ENCODE data around the gene LHFPL2. TPM values are rescaled to one million over a fixed set of nuclear protein-coding genes. Genes with fewer than 3 reads are reported as not detected.

The LHFPL2 gene
- polyA plus RNA-seq, 1 of the 3 experiments (the other 2 are of a cell fraction): 10.4 TPM

- H4K20me1 ChIP-seq (ENCODE audit: insufficient read depth): peaks cover 30% of the 10 kb centered on the region
These were observed 14.3 kb downstream of the LHFPL2 start for GRCh38 chr5:78634229-78634628.

DNA sequence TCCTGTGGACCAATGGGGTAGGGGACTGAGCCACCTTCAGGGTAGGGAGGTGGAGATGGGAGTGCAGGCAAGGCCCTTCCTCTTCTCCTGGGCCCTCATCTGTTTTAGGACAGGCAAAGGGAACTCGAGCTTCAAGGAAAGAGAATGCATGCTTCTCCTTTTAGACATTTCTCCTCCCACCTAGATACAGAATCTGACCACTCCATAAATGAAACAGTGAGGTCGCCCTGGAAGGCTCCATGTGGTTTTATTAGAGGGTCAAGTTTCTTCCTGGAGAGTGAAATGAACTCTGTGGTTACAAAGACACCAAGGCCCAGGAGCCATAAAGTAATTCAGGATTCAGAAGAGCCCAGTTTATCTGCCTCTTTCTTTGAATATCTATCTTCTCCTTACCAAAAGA lies 14.9 kb downstream of the LHFPL2 start:
- peaks cover 25 to 47% of the 10 kb centered on the region in 2 experiments for H3K4me1 ChIP-seq (ENCODE audit: control insufficient read depth in 1 of 2, insufficient read depth in 2 of 2, low read depth in 1 of 2, low read length in 1 of 2)
- peak overlapping the region in 1 of 2 experiments; percentile 15; a peak in 1 of 4 replicates for H3K27ac ChIP-seq (ENCODE audit: low read depth in 2 of 2, low read length in 1 of 2)
- WGBS (ENCODE audit: low lambda C conversion rate): 83% methylated on average over 2 of the region's 2 CpGs
- H3K9me2 ChIP-seq: no peaks in the 10 kb centered on the region
- peaks cover 30% of the 10 kb centered on the region for H4K20me1 ChIP-seq (ENCODE audit: insufficient read depth)
- CTCF ChIA-PET: interaction anchor here (0.8 to 5.6 kb wide), 10 partner anchors 10 to 332 kb away, joined by 3 to 36 read pairs (median 4); partner anchors contain the start of gene LHFPL2
- H3K27me3 ChIP-seq (ENCODE audit: insufficient read depth): no peaks in the 10 kb centered on the region
- no peak overlapping the region for H3K4me2 ChIP-seq
- H3K9me3 ChIP-seq: no peaks in the 10 kb centered on the region
- H3K9ac ChIP-seq: no peak overlapping the region
- no peak for DNase-seq
- peaks cover 13% of the 10 kb centered on the region for H3F3A ChIP-seq (replicated peaks; ENCODE audit: insufficient read depth)
- peaks cover 96% of the 10 kb centered on the region for H3K79me2 ChIP-seq (ENCODE audit: insufficient read depth)
- POLR2A ChIA-PET: no interaction called here
- peaks cover 38 to 56% of the 10 kb centered on the region in 2 experiments for H3K36me3 ChIP-seq (replicated peaks in 1 of 2; ENCODE audit: control insufficient read depth in 1 of 2, insufficient read depth in 2 of 2, low read length in 1 of 2)
- H2AFZ ChIP-seq (ENCODE audit: low read depth): no peak overlapping the region
- H3K4me3 ChIP-seq (ENCODE audit: low read depth in 2 of 2, low read length in 1 of 2): no peak overlapping the region
- TF ChIP-seq CHD2 (IDR thresholded peaks at IDR 0.05; ENCODE audit: low read length, partially characterized antibody): no peak
- TF ChIP-seq RCOR1 (IDR thresholded peaks at IDR 0.05; ENCODE audit: low read length): no peak
- 0 out of 2 replicates have a peak, but pooled peaks have one; percentile 18 for TF ChIP-seq JUND (IDR thresholded peaks at IDR 0.05)
- no peak for TF ChIP-seq MXI1 (IDR thresholded peaks at IDR 0.05; ENCODE audit: low read depth, low read length)
- TF ChIP-seq, protein P1, sequence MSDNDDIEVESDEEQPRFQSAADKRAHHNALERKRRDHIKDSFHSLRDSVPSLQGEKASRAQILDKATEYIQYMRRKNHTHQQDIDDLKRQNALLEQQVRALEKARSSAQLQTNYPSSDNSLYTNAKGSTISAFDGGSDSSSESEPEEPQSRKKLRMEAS (IDR thresholded peaks at IDR 0.05; ENCODE audit: low read depth): 0 out of 2 replicates have a peak, but pooled peaks have one; percentile 32
- TF ChIP-seq MEF2A (IDR thresholded peaks at IDR 0.05; ENCODE audit: borderline replicate concordance, low read depth): no peak
- no peak for TF ChIP-seq TEAD4 (IDR thresholded peaks at IDR 0.05; ENCODE audit: borderline replicate concordance, insufficient read depth)
- peak; percentile 8; the same call in 1 of the 2 replicates for TF ChIP-seq POLR2AphosphoS5 (IDR thresholded peaks at IDR 0.05; ENCODE audit: low read depth, low read length)
- TF ChIP-seq GATA2 (CRISPR knock-in tag; IDR thresholded peaks at IDR 0.05): no peak
- TF ChIP-seq, protein P2, sequence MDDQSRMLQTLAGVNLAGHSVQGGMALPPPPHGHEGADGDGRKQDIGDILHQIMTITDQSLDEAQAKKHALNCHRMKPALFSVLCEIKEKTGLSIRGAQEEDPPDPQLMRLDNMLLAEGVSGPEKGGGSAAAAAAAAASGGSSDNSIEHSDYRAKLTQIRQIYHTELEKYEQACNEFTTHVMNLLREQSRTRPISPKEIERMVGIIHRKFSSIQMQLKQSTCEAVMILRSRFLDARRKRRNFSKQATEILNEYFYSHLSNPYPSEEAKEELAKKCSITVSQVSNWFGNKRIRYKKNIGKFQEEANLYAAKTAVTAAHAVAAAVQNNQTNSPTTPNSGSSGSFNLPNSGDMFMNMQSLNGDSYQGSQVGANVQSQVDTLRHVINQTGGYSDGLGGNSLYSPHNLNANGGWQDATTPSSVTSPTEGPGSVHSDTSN (IDR thresholded peaks at IDR 0.05): no peak
- TF ChIP-seq NRF1 (IDR thresholded peaks at IDR 0.05; ENCODE audit: low read depth, low read length): no peak
- TF ChIP-seq FOXM1 (IDR thresholded peaks at IDR 0.05; ENCODE audit: low read depth): no peak
- no peak for TF ChIP-seq ZBTB33 (IDR thresholded peaks at IDR 0.05; ENCODE audit: borderline replicate concordance, low read depth)
- TF ChIP-seq YY1 (IDR thresholded peaks at IDR 0.05; ENCODE audit: low read depth): no peak

More at GRCh38 chr5:78634229-78634628, 14.3 kb downstream of the LHFPL2 start:
- Histone ChIP-seq H3K79me2 (ENCODE audit: insufficient read depth) (peaks cover 96% of the 10 kb centered on the region), H3K9ac (no peak overlapping the region), H3K36me3 (replicated peaks in 1 of 2; ENCODE audit: control insufficient read depth in 1 of 2, insufficient read depth in 2 of 2, low read length in 1 of 2) (peaks cover 33 to 51% of the 10 kb centered on the region in 2 experiments), H3K4me3 (ENCODE audit: low read depth in 2 of 2, low read length in 1 of 2) (no peak overlapping the region), H3F3A (replicated peaks; ENCODE audit: insufficient read depth) (peaks cover 17% of the 10 kb centered on the region), H3K4me1 (ENCODE audit: control insufficient read depth in 1 of 2, insufficient read depth in 2 of 2, low read depth in 1 of 2, low read length in 1 of 2) (peaks cover 29 to 49% of the 10 kb centered on the region in 2 experiments), H2AFZ (ENCODE audit: low read depth) (no peak overlapping the region), H3K27ac (ENCODE audit: low read depth in 2 of 2, low read length in 1 of 2) (peak overlapping the region in 1 of 2 experiments; percentile 15; a peak in 2 of 4 replicates), H3K27me3 (ENCODE audit: insufficient read depth) (no peaks in the 10 kb centered on the region), H3K9me3 (no peaks in the 10 kb centered on the region), H3K4me2 (no peak overlapping the region), H3K9me2 (no peaks in the 10 kb centered on the region)
- DNase-seq: no peak
- CTCF ChIA-PET: interaction anchor here (0.8 to 5.6 kb wide), 9 partner anchors 10 to 331 kb away, joined by 3 to 36 read pairs (median 3); partner anchors contain the start of gene LHFPL2
- POLR2A ChIA-PET: no interaction called here
- WGBS (ENCODE audit: low lambda C conversion rate): 95% methylated on average over 4 of the region's 5 CpGs
- TF ChIP-seq, protein P3, sequence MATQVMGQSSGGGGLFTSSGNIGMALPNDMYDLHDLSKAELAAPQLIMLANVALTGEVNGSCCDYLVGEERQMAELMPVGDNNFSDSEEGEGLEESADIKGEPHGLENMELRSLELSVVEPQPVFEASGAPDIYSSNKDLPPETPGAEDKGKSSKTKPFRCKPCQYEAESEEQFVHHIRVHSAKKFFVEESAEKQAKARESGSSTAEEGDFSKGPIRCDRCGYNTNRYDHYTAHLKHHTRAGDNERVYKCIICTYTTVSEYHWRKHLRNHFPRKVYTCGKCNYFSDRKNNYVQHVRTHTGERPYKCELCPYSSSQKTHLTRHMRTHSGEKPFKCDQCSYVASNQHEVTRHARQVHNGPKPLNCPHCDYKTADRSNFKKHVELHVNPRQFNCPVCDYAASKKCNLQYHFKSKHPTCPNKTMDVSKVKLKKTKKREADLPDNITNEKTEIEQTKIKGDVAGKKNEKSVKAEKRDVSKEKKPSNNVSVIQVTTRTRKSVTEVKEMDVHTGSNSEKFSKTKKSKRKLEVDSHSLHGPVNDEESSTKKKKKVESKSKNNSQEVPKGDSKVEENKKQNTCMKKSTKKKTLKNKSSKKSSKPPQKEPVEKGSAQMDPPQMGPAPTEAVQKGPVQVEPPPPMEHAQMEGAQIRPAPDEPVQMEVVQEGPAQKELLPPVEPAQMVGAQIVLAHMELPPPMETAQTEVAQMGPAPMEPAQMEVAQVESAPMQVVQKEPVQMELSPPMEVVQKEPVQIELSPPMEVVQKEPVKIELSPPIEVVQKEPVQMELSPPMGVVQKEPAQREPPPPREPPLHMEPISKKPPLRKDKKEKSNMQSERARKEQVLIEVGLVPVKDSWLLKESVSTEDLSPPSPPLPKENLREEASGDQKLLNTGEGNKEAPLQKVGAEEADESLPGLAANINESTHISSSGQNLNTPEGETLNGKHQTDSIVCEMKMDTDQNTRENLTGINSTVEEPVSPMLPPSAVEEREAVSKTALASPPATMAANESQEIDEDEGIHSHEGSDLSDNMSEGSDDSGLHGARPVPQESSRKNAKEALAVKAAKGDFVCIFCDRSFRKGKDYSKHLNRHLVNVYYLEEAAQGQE (IDR thresholded peaks at IDR 0.05; ENCODE audit: low read depth, low read length): no peak
- TF ChIP-seq USF1 (IDR thresholded peaks at IDR 0.05; ENCODE audit: borderline replicate concordance, low read depth): no peak
- no peak for TF ChIP-seq TAF1 (IDR thresholded peaks at IDR 0.05; ENCODE audit: borderline replicate concordance, low read depth, low read length)
- TF ChIP-seq ELF1 (IDR thresholded peaks at IDR 0.05): no peak
- TF ChIP-seq SMC3 (IDR thresholded peaks at IDR 0.05; ENCODE audit: low read depth, low read length): no peak
- TF ChIP-seq EZH2phosphoT487 (IDR thresholded peaks at IDR 0.05; ENCODE audit: borderline replicate concordance, low read depth): no peak
- TF ChIP-seq MXI1 (IDR thresholded peaks at IDR 0.05; ENCODE audit: low read depth, low read length): no peak
